ENCODE data around the gene UBE2D1.
A peak's percentile ranks its signal among the peaks of the same experiment; 100 is the strongest.
"Not testable (repeated sequence)": the region's sequence is repeated elsewhere in the genome, so short reads cannot be mapped to it uniquely, and the experiment has no call there.

Gene UBE2D1

DNA sequence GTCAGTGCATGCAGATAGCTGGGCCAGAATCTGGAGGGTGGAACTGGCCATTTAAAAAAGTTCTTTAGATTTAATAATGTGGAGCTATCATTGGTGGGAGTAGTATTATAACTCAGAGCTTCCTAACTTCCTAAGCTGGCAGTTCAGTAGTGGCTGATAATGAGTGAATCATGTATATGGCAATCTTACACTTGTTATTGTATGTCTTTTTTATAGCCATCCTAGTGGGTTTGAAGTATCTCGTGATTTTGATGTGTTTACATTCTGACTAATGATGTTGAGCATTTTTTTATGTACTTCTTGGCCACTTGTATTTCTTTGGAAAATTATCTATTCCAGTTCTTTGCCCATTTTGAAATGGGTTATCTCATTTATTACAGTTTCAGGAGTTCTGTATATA, 65.8 kb downstream of the UBE2D1 start:
- no peak for TF ChIP-seq CTCF (IDR thresholded peaks at IDR 0.05; ENCODE audit: insufficient read depth, low read depth, low read length, missing control alignments)
- no peak overlapping the region for H3K4me3 ChIP-seq (ENCODE audit: low read length)
- DNase-seq (ENCODE audit: low read depth) = no peak

GRCh38 chr10:58404001-58404400, 69.2 kb downstream of the UBE2D1 start:
- TF ChIP-seq CTCF (IDR thresholded peaks at IDR 0.05; ENCODE audit: insufficient read depth, low read depth, low read length, missing control alignments) = no peak
- H3K4me3 ChIP-seq (ENCODE audit: low read length) = no peak overlapping the region
- DNase-seq (ENCODE audit: low read depth) = no peak

DNA sequence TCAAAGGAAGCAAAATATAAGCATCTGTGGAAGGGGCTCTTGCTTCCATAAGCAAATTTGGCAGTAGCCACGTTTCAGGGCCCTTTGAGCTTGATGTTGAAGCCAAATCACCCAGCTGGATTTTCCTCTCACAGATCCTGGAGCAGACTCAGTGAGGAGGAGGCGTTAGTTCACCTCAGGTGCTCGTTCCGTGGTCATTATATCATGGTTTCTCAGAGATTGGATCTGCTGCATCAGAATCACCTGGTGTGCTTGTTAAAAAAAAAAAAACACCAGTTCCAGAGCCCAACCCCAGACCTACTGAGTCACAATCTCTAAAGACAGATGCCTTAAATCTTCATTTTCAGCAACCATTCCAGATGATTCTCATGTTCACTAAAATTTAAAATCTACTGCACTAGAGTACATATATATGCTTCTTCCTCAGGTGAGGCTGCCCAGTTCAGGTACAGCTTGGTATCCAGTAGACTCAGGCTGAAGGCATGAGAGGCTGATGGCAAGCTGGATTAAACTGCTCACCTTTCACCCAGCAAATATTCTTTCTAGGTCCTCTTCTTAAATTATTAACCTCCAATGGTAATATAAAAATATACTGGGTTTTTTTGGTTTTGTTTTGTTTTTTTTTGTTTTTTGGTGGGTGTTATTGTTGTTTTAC, 75.3 kb downstream of the UBE2D1 start:
- no peak for DNase-seq (ENCODE audit: low read depth)
- no peak overlapping the region for H3K4me3 ChIP-seq (ENCODE audit: low read length)
- no peak for TF ChIP-seq CTCF (IDR thresholded peaks at IDR 0.05; ENCODE audit: insufficient read depth, low read depth, low read length, missing control alignments)

GRCh38 chr10:58412502-58412961, 77.7 kb downstream of the UBE2D1 start:
- H3K4me3 ChIP-seq (ENCODE audit: low read length) = no peak overlapping the region
- TF ChIP-seq CTCF (IDR thresholded peaks at IDR 0.05; ENCODE audit: insufficient read depth, low read depth, low read length, missing control alignments) = no peak
- DNase-seq (ENCODE audit: low read depth) = peak; percentile 62

GRCh38 chr10:58414270-58415041, 79.7 kb downstream of the UBE2D1 start:
- peak; percentile 48 for TF ChIP-seq CTCF (IDR thresholded peaks at IDR 0.05; ENCODE audit: insufficient read depth, low read depth, low read length, missing control alignments)
- no peak overlapping the region for H3K4me3 ChIP-seq (ENCODE audit: low read length)
- DNase-seq (ENCODE audit: low read depth) = peak; percentile 70

GRCh38 chr10:58415757-58416156, 81.0 kb downstream of the UBE2D1 start:
- H3K4me3 ChIP-seq (ENCODE audit: low read length) = no peak overlapping the region
- DNase-seq (ENCODE audit: low read depth) = no peak
- no peak for TF ChIP-seq CTCF (IDR thresholded peaks at IDR 0.05; ENCODE audit: insufficient read depth, low read depth, low read length, missing control alignments)

DNA sequence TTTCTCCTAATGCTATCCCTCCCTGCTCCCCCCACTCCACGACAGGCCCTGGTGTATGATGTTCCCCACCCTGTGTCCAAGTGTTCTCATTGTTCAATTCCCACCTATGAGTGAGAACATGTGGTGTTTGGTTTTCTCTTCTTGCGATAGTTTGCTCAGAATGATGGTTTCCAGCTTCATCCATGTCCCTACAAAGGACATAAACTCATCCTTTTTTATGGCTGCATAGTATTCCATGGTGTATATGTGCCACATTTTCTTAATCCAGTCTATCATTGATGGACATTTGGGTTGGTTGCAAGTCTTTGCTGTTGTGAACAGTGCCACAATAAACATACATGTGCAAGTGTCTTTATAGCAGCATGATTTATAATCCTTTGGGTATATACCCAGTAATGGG, 83.1 kb downstream of the UBE2D1 start:
- not testable (repeated sequence) for H3K4me3 ChIP-seq (ENCODE audit: low read length); DNase-seq (ENCODE audit: low read depth)

All from epithelial cell of esophagus (primary cell).